ENCODE data around the gene HIBCH. TPM values are rescaled to one million over a fixed set of nuclear protein-coding genes. Genes with fewer than 3 reads are reported as not detected.

The HIBCH gene
- total RNA-seq, 1 experiment from 2014 or later: 21.7 TPM

DNA sequence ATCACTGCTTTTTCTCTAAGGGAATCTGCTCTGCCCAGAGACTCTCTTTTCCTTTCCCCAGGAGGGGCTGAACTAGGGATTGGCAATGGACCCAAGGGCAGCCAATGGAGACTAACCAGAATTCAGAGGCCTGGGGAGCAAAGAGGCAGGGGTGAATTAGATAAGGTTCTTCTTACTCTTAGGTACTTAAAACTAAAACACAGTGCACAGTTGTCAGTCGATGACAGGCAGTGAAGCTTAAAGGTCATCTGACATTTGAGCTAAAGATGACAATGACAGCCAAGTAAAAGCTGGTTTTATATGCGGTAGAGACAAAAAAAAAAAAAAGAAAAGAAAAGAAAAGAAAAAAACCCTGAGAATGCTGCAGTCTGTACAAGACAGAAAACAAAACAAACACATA is 57.8 kb downstream of the HIBCH start:
- Histone ChIP-seq H3K27me3 (ENCODE audit: control insufficient read depth, insufficient read depth, low read length) (no peaks in the 10 kb centered on the region), H3K36me3 (ENCODE audit: control insufficient read depth, insufficient read depth, low read length) (no peaks in the 10 kb centered on the region; the same call in 1 of the 2 replicates), H3K4me1 (ENCODE audit: control insufficient read depth, insufficient read depth, low read length) (no peaks in the 10 kb centered on the region), H3K4me3 (ENCODE audit: low read depth in 2 of 2, low read length in 2 of 2) (no peak overlapping the region), H3K27ac (ENCODE audit: low read length) (no peak overlapping the region), H3K9me3 (ENCODE audit: control insufficient read depth, insufficient read depth, low read depth, low read length) (peaks cover 6% of the 10 kb centered on the region; the same call in 1 of the 2 replicates)
- intact Hi-C loops (cut with micrococcal nuclease; ENCODE audit: unreplicated experiment) (no loop called here), in situ Hi-C loops (cut with HindIII; ENCODE audit: low pct_unique_long_range_greater_than_20kb, low sequenced_read_pairs) (no loop called here)
- CTCF ChIA-PET: interaction anchor here (0.6 kb wide), 1 partner anchor 15 kb away, joined by 7 read pairs; no protein-coding TSS in a partner anchor
- BruUV-seq (replicated peaks): no TSS peak
- DNase-seq (ENCODE audit: low read depth, low spot score) (no peak), ATAC-seq (no peak)
- POLR2A ChIA-PET: interaction anchor here (0.6 kb wide), 1 partner anchor 10 kb away, joined by 3 read pairs; no protein-coding TSS in a partner anchor
- TF ChIP-seq SIN3A (IDR thresholded peaks at IDR 0.05; ENCODE audit: borderline replicate concordance, insufficient read depth, low read depth, low read length): no peak
- TF ChIP-seq, protein P1, sequence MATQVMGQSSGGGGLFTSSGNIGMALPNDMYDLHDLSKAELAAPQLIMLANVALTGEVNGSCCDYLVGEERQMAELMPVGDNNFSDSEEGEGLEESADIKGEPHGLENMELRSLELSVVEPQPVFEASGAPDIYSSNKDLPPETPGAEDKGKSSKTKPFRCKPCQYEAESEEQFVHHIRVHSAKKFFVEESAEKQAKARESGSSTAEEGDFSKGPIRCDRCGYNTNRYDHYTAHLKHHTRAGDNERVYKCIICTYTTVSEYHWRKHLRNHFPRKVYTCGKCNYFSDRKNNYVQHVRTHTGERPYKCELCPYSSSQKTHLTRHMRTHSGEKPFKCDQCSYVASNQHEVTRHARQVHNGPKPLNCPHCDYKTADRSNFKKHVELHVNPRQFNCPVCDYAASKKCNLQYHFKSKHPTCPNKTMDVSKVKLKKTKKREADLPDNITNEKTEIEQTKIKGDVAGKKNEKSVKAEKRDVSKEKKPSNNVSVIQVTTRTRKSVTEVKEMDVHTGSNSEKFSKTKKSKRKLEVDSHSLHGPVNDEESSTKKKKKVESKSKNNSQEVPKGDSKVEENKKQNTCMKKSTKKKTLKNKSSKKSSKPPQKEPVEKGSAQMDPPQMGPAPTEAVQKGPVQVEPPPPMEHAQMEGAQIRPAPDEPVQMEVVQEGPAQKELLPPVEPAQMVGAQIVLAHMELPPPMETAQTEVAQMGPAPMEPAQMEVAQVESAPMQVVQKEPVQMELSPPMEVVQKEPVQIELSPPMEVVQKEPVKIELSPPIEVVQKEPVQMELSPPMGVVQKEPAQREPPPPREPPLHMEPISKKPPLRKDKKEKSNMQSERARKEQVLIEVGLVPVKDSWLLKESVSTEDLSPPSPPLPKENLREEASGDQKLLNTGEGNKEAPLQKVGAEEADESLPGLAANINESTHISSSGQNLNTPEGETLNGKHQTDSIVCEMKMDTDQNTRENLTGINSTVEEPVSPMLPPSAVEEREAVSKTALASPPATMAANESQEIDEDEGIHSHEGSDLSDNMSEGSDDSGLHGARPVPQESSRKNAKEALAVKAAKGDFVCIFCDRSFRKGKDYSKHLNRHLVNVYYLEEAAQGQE (IDR thresholded peaks at IDR 0.05; ENCODE audit: insufficient read depth in 1 of 2, low read depth in 2 of 2, low read length in 1 of 2): no peak
- TF ChIP-seq, protein P2, sequence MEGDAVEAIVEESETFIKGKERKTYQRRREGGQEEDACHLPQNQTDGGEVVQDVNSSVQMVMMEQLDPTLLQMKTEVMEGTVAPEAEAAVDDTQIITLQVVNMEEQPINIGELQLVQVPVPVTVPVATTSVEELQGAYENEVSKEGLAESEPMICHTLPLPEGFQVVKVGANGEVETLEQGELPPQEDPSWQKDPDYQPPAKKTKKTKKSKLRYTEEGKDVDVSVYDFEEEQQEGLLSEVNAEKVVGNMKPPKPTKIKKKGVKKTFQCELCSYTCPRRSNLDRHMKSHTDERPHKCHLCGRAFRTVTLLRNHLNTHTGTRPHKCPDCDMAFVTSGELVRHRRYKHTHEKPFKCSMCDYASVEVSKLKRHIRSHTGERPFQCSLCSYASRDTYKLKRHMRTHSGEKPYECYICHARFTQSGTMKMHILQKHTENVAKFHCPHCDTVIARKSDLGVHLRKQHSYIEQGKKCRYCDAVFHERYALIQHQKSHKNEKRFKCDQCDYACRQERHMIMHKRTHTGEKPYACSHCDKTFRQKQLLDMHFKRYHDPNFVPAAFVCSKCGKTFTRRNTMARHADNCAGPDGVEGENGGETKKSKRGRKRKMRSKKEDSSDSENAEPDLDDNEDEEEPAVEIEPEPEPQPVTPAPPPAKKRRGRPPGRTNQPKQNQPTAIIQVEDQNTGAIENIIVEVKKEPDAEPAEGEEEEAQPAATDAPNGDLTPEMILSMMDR (IDR thresholded peaks at IDR 0.05): no peak
- no peak for TF ChIP-seq POLR2AphosphoS5 (IDR thresholded peaks at IDR 0.05; ENCODE audit: low read depth, low read length)
- TF ChIP-seq TCF7L2 (IDR thresholded peaks at IDR 0.05; ENCODE audit: low read depth, low read length): no peak

DNA sequence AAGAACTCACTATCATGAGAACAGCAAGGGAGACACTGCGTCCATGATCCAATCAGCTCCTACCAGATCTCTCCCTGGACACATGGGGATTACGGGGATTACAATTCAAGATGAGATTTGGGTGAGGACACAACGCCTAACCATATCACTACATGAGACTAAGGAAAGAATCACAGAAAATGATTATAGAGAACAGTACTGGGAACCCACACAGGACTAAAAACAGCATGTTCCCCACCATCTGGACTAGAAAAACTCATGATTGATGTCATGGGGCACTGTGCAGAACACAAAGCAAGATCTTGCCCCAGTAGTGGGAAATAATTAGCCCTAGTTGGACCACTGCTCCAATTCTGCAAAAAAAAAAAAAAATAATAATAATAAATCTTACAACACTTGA is 63.5 kb downstream of the HIBCH start:
- H3K4me1 ChIP-seq (ENCODE audit: control insufficient read depth, insufficient read depth, low read length): no peaks in the 10 kb centered on the region
- H3K27me3 ChIP-seq (ENCODE audit: control insufficient read depth, insufficient read depth, low read length): no peaks in the 10 kb centered on the region
- no peaks in the 10 kb centered on the region; the same call in 1 of the 2 replicates for H3K36me3 ChIP-seq (ENCODE audit: control insufficient read depth, insufficient read depth, low read length)
- no peak overlapping the region for H3K4me3 ChIP-seq (ENCODE audit: low read depth in 2 of 2, low read length in 2 of 2)
- no peak for DNase-seq (ENCODE audit: low read depth, low spot score)
- in situ Hi-C loops (cut with HindIII; ENCODE audit: low pct_unique_long_range_greater_than_20kb, low sequenced_read_pairs) (no loop called here), intact Hi-C loops (cut with micrococcal nuclease; ENCODE audit: unreplicated experiment) (no loop called here)
- H3K9me3 ChIP-seq (ENCODE audit: control insufficient read depth, insufficient read depth, low read depth, low read length): 0 out of 2 replicates have a peak, but pooled peaks cover 3% of the 10 kb centered on the region
- ChIA-PET POLR2A (no interaction called here), CTCF (no interaction called here)
- ATAC-seq: no peak
- no peak overlapping the region for H3K27ac ChIP-seq (ENCODE audit: low read length)
- no TSS peak for BruUV-seq (replicated peaks)
- TF ChIP-seq, protein P2 (IDR thresholded peaks at IDR 0.05): no peak
- TF ChIP-seq SIN3A (IDR thresholded peaks at IDR 0.05; ENCODE audit: borderline replicate concordance, insufficient read depth, low read depth, low read length) (no peak), TCF7L2 (IDR thresholded peaks at IDR 0.05; ENCODE audit: low read depth, low read length) (no peak), POLR2AphosphoS5 (IDR thresholded peaks at IDR 0.05; ENCODE audit: low read depth, low read length) (no peak)
- TF ChIP-seq, protein P1 (IDR thresholded peaks at IDR 0.05; ENCODE audit: insufficient read depth in 1 of 2, low read depth in 2 of 2, low read length in 1 of 2): no peak
